SU-DHL-6 (cell line): ENCODE results near the gene ST3GAL6.

Experiments
- EZH2phosphoT487 ChIP-seq: fragments of 200-600 bp; sonication (generic), shearing (Covaris generic); conservative IDR thresholded peaks from 2 replicates; pipeline ENCODE4 v1.6.1; 2018; ENCODE audit warnings: mild to moderate bottlenecking, antibody characterized with exemption, low read length, moderate library complexity, mixed read lengths
- TF ChIP-seq, protein P1 (sequence below): fragments of 200-600 bp; sonication (generic); IDR thresholded peaks from one replicate; pipeline ENCODE4 v1.5.1; 2017; ENCODE audit warnings: antibody characterized with exemption, mild to moderate bottlenecking, low read length, moderate library complexity; ENCODE audit not compliant: insufficient read depth, poor library complexity, severe bottlenecking

DNA sequence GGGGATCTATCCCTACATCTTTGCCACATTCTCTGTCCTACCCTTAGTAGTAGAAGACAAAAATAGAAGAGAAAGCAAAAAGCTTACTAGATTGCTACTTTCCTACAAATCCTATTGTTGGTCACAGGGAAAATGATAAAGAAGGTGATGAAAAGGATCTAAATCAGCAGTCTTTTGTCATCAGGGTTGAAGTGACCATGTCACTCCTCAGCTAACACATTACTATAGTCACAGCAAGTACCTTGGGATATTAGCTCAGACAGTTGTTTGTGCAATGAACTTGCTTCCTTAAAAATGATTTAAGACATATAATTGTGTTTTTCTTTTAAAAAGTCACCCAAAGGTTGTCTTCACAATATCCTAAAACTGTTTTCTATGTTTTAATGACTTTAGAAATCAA, 6.3 kb downstream of the ST3GAL6 start:
- TF ChIP-seq, protein P1, sequence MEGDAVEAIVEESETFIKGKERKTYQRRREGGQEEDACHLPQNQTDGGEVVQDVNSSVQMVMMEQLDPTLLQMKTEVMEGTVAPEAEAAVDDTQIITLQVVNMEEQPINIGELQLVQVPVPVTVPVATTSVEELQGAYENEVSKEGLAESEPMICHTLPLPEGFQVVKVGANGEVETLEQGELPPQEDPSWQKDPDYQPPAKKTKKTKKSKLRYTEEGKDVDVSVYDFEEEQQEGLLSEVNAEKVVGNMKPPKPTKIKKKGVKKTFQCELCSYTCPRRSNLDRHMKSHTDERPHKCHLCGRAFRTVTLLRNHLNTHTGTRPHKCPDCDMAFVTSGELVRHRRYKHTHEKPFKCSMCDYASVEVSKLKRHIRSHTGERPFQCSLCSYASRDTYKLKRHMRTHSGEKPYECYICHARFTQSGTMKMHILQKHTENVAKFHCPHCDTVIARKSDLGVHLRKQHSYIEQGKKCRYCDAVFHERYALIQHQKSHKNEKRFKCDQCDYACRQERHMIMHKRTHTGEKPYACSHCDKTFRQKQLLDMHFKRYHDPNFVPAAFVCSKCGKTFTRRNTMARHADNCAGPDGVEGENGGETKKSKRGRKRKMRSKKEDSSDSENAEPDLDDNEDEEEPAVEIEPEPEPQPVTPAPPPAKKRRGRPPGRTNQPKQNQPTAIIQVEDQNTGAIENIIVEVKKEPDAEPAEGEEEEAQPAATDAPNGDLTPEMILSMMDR = no peak
- TF ChIP-seq EZH2phosphoT487 = no peak
